Measurements from ENCODE around the gene MOAP1. TPM values are rescaled to one million over a fixed set of nuclear protein-coding genes. Genes with fewer than 3 reads are reported as not detected.
"Not testable (repeated sequence)": the region's sequence is repeated elsewhere in the genome, so short reads cannot be mapped to it uniquely, and the experiment has no call there.

The MOAP1 gene, protein sequence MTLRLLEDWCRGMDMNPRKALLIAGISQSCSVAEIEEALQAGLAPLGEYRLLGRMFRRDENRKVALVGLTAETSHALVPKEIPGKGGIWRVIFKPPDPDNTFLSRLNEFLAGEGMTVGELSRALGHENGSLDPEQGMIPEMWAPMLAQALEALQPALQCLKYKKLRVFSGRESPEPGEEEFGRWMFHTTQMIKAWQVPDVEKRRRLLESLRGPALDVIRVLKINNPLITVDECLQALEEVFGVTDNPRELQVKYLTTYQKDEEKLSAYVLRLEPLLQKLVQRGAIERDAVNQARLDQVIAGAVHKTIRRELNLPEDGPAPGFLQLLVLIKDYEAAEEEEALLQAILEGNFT
- total RNA-seq, result 10 to 100 TPM; 31.6 TPM

DNA sequence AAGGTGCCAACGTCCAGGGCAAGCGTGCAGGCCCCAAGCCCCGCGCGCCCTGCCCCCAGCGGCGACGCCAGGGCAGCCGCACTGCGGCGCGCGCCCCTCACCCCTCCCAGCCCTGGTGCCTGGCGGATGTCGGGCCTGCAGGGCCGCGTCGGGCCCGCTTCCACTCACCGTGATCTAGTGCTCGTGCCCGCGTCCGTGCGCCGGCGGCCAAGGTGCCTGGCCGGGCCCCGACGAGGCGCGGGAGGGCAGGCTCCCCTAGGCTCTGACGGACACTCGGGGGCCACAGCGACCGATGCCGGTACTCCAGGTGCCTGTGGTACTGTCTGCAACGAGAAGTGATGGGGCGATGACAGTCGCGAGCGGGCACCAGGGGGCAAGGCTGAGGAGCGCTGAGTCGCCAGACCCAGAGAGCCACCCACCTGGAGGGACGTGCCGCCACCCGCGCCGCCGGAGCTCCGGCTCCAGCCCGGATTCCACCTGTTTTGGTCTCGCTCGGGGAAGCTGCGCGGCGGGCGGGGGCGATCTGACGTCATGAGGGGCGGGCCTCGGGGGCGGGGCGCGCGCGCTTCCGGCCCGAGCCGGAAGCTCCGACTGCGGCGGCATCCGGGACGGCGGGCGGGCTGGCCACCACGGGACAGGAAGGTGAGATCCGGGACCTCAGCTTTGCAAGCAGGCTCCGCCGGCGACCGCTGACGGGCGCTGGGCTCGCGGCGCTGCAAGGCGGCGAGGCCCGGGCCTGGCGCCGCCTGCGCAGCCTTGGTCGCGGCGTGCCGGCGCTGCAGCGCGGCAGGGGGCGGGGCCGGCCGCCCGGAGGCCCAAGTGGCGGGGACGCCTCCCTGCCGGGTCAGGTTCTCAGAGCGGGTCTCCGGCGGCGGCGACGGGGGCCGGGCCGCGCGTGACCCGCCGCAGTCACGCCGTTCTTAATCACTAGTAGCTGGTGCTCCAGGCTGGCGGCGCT lies at the start of gene MOAP1, which contains the start of gene LYSET:
Gene MOAP1 (minus strand): TSS at position 507 of the 958 bp plus-strand sequence. CDS start 655 bp downstream, outside the sequence.
Gene LYSET (plus strand): TSS at position 927 of the 958 bp plus-strand sequence. CDS start 89 bp downstream, outside the sequence.
- peak; percentile 91 for DNase-seq
- ATAC-seq (ENCODE audit: low read depth), result peak; percentile 91
- no peaks in the 10 kb centered on the region for H3K9me3 Mint-ChIP-seq
- peak within 1 kb of the TSS; percentile 97 for H3K4me3 Mint-ChIP-seq
- no peaks in the 10 kb centered on the region for H3K27me3 Mint-ChIP-seq
- H3K4me1 Mint-ChIP-seq, result peaks cover 26% of the 10 kb centered on the region
- POLR2A ChIA-PET, result interaction anchor here (0.7 to 3.9 kb wide), 11 partner anchors 10 to 391 kb away, joined by 3 to 64 read pairs (median 5); partner anchors contain the start of genes GOLGA5, GON7 and UBR7
- peaks cover 13% of the 10 kb centered on the region for H3K36me3 Mint-ChIP-seq
- peak within 1 kb of the TSS; percentile 92 for H3K27ac Mint-ChIP-seq

DNA sequence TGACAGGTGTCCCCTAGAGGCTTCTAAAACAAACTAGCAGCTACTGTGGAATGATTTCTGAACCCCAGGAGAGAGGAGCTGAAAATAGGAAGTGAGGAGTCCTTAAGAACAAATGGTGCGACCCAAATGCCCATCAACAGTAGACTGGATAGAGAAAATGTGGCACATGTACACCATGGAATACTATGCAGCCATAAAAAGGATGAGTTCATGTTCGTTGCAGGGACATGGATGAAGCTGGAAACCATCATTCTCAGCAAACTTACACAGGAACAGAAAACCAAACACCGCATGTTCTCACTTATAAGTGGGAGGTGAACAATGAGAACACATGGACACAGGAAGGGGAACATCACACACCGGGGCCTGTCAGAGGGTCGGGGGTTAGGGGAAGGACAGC lies 48.4 kb upstream of the MOAP1 start:
- peaks cover 23% of the 10 kb centered on the region for H3K27me3 Mint-ChIP-seq
- ATAC-seq (ENCODE audit: low read depth), result not testable (repeated sequence)

DNA sequence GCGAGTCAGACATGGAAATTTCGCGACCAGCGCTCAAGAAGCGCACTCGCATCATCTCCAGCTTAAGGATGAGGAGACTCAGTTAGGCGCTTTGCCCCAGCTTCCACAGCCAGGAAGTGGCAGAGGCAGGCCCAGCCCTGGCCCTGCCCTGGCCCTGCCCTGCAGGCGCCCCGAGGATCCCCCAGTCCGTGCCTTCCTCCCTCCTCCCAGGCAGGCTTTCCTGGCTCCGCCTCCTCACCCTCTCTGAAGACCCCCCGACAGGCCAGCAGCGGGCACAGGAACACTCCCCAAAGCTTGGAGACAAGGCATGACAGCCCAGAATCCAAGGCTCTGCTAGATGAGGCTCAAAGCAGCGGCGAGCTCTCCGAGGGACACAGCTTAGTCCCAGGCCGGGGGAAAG lies 47.5 kb upstream of the MOAP1 start:
- Mint-ChIP-seq H3K4me1 (peaks cover 5% of the 10 kb centered on the region), H3K27me3 (peaks cover 23% of the 10 kb centered on the region), H3K36me3 (peaks cover 3% of the 10 kb centered on the region), H3K9me3 (no peaks in the 10 kb centered on the region), H3K27ac (no peak overlapping the region), H3K4me3 (peak overlapping the region; percentile 67)
- DNase-seq, result no peak
- POLR2A ChIA-PET, result no interaction called here
- no peak for ATAC-seq (ENCODE audit: low read depth)

More for the DNA sequence above, 48.4 kb upstream of the MOAP1 start:
- POLR2A ChIA-PET, result interaction anchor here (0.7 kb wide), 1 partner anchor 12 kb away, joined by 3 read pairs; no protein-coding TSS in a partner anchor
- not testable (repeated sequence) for H3K4me1 Mint-ChIP-seq, H3K27ac Mint-ChIP-seq, H3K9me3 Mint-ChIP-seq, DNase-seq, H3K4me3 Mint-ChIP-seq, H3K36me3 Mint-ChIP-seq

DNA sequence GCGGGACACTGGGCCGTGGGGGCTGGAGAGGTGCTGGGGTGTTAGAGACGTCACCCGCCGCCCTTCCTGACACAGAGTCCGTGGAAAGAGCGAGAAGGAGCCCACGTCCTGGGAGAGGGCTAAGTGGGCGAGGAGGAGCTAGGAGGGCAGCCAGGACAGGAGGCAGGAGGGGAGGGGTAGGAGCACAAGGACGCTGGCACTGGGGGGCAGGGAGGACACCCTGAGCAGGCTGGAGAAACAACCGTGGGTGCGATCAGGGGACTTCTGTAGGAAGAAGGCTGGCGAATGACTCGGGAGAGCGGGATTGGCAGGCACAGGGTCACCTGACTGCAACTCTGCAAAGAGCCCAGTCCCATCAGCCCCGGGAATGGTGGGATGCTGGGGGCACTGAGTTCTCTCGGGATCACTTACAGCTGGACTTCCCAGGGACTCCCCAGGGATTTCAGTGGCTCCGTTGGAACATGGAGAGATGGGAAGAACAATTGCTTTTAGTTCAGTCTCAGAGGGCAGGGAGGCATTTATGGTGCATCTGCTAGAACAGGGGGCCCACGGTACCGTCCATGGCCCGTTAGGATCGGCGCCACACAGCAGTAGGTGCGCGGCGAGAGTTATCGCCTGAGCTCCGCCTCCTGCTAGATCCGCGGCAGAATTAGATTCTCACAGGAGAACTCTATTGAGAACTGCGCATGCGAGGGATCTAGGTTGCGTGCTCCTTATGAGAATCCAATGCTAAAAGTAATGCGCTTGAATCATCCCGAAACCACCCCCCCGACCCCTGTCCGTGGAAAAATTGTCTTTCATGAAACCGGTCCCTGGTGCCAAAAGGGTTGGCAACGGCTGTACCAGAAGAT lies 46.7 kb upstream of the MOAP1 start:
- Mint-ChIP-seq H3K9me3 (no peaks in the 10 kb centered on the region), H3K36me3 (peaks cover 7% of the 10 kb centered on the region), H3K4me3 (peak overlapping the region; percentile 67), H3K4me1 (peaks cover 5% of the 10 kb centered on the region), H3K27me3 (peaks cover 23% of the 10 kb centered on the region), H3K27ac (no peak overlapping the region)
- POLR2A ChIA-PET, result interaction anchor here (1.6 kb wide), 1 partner anchor 100 kb away, joined by 3 read pairs; no protein-coding TSS in a partner anchor
- DNase-seq, result no peak
- ATAC-seq (ENCODE audit: low read depth), result peak; percentile 65

DNA sequence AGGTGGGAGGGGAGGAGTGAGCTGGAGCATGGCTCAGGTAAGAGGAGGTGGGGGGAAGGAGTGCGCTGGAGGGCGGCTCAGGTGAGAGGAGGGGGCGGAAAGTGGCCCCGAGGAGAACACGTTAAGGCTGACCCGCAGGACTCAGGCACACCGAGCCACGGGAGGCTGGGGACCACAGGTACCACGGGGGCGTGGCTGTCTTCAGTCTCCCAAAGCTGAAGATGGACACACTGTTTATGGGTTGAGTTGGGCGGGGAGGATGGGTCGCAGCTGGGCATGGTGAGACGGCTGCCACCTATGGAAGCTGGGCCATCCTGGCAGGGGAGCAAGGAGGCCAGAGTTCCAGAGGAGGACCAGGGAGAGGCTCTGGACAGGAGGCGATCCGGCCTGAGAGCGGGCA lies 45.8 kb upstream of the MOAP1 start:
- peaks cover 5% of the 10 kb centered on the region for H3K4me1 Mint-ChIP-seq
- no peak overlapping the region for H3K27ac Mint-ChIP-seq
- peaks cover 23% of the 10 kb centered on the region for H3K27me3 Mint-ChIP-seq
- ATAC-seq (ENCODE audit: low read depth) (no peak), DNase-seq (no peak)
- H3K36me3 Mint-ChIP-seq, result peaks cover 14% of the 10 kb centered on the region
- no peaks in the 10 kb centered on the region for H3K9me3 Mint-ChIP-seq
- POLR2A ChIA-PET, result interaction anchor here (1.6 kb wide), 1 partner anchor 101 kb away, joined by 3 read pairs; no protein-coding TSS in a partner anchor
- H3K4me3 Mint-ChIP-seq, result peak overlapping the region; percentile 67

DNA sequence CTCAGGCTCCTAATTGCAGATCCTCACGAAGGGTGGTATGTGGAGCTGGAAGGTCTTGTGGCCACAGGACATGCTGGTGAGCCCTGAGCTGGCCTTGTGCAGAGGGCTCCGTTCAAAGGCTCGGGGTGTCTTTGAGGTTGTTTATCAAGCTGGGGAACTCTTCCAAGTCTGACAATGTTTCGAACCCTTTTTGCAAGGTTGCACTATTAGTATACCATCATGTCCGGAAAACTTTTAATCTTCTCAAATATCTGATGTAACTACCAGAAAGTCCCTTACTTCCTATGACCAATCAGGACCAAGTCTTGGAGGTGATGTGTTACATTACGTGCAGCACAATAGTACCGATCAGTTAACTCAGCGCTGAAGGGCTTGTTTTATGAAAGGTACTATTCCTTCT lies 43.9 kb upstream of the MOAP1 start:
- Mint-ChIP-seq H3K4me3 (no peak overlapping the region), H3K27ac (no peak overlapping the region), H3K4me1 (peaks cover 5% of the 10 kb centered on the region), H3K36me3 (peaks cover 20% of the 10 kb centered on the region), H3K9me3 (no peaks in the 10 kb centered on the region), H3K27me3 (peaks cover 13% of the 10 kb centered on the region)
- DNase-seq, result no peak
- ATAC-seq (ENCODE audit: low read depth), result no peak
- POLR2A ChIA-PET, result no interaction called here

DNA sequence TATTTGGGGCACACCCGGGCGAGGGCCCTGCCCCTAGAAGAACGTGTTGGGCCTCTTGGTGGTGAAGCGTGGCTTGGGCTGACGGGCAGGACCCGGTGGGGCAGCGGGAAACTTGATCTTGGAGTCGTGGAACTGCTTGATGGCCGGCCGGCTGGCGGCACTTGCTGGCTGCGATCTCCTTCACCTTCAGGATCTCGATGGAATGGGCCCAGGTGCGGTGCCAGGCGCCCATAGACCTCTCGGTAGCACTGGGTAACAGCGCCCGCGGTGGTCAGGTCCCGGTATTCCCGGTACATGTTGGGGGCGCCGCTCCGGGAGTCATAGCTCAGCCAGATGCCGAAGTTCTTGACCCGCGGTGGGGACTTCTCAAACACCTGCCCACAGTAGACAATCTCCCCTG lies 38.9 kb upstream of the MOAP1 start:
- H3K36me3 Mint-ChIP-seq, result peaks cover 37% of the 10 kb centered on the region
- POLR2A ChIA-PET, result no interaction called here
- no peak overlapping the region for H3K4me3 Mint-ChIP-seq
- no peak overlapping the region for H3K27ac Mint-ChIP-seq
- peaks cover 8% of the 10 kb centered on the region for H3K4me1 Mint-ChIP-seq
- no peaks in the 10 kb centered on the region for H3K9me3 Mint-ChIP-seq
- no peak for ATAC-seq (ENCODE audit: low read depth)
- H3K27me3 Mint-ChIP-seq, result no peaks in the 10 kb centered on the region
- no peak for DNase-seq

DNA sequence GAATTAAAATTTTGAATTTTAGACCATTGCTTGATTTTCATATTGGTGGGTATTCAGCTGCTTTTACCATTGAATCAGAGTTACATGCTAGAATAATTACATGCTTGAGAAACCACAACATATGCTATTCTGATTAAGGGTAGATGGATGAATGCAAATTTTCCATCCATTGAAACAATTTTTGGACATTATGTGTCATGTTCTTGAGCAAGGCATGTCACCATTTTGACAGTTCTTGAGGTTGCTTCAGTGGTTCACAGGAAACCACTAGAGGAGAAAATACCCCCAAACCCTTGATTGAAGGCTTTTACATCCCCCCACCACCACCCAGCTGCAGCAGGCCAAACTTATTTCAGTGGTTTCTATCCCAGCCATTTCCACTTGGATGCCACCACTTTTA lies 35.8 kb upstream of the MOAP1 start:
- Mint-ChIP-seq H3K4me3 (no peak overlapping the region), H3K27me3 (no peaks in the 10 kb centered on the region), H3K9me3 (no peaks in the 10 kb centered on the region), H3K36me3 (peaks cover 35% of the 10 kb centered on the region), H3K4me1 (peaks cover 8% of the 10 kb centered on the region), H3K27ac (no peak overlapping the region)
- ATAC-seq (ENCODE audit: low read depth) (no peak), DNase-seq (no peak)
- POLR2A ChIA-PET, result interaction anchor here (1.9 kb wide), 1 partner anchor 14 kb away, joined by 5 read pairs; the partner anchor contains the start of genes GON7 and UBR7

DNA sequence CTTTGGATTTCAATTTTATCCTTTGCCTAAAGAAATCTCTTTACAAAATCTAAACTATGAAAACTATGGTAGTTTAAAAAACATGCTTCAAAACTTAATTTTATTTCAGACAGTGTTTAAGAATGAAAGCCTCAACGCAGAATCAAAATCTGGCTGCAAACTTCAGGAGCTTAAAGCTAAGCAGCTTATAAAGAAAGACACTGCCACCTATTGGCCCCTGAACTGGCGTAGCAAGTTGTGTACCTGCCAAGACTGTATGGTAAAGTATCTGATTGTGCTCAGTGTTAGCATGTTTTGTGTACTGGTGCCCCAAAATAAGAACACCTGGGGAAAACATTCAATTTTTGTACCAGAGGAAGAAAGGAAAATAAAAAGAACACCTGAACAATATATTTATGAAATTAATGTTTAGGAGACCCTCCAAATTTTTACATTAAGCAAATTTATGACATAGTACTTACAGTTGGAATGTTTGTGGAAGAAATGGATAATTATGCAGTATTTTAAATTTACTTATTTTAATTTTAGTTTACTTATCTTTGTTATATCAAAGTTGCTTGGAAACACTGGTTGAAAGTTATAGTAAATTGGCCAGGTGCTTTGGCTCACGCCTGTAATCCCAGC lies 34.5 kb upstream of the MOAP1 start:
- H3K4me1 Mint-ChIP-seq, result peaks cover 8% of the 10 kb centered on the region
- no peak overlapping the region for H3K27ac Mint-ChIP-seq
- peaks cover 33% of the 10 kb centered on the region for H3K36me3 Mint-ChIP-seq
- no peaks in the 10 kb centered on the region for H3K27me3 Mint-ChIP-seq
- no peak overlapping the region for H3K4me3 Mint-ChIP-seq
- no peak for DNase-seq
- POLR2A ChIA-PET, result interaction anchor here (0.7 kb wide), 2 partner anchors 112 to 169 kb away, joined by 3 read pairs; no protein-coding TSS in a partner anchor
- H3K9me3 Mint-ChIP-seq, result no peaks in the 10 kb centered on the region
- ATAC-seq (ENCODE audit: low read depth), result peak; percentile 82

DNA sequence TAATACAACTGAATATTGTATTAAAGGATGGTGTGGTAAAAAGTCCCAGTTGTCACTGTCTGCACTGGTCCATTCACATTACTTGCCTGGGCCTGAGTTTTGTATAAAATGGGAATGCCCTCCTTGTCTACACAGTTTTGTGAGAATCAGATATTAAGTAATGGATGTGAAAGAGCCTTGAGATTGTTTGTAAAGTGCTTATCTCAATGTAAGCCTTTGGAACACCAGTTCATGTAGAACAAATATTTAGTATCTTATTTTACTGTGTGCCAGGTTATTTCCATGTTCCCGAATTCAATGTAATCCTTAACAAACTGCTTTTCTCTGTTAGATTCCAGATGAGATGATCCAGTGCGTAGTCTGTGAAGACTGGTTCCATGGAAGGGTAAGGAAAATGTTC lies 29.9 kb upstream of the MOAP1 start:
- Mint-ChIP-seq H3K4me1 (peaks cover 8% of the 10 kb centered on the region), H3K27ac (no peak overlapping the region), H3K9me3 (no peaks in the 10 kb centered on the region), H3K27me3 (no peaks in the 10 kb centered on the region), H3K36me3 (peaks cover 27% of the 10 kb centered on the region), H3K4me3 (no peak overlapping the region)
- POLR2A ChIA-PET, result no interaction called here
- no peak for ATAC-seq (ENCODE audit: low read depth)
- no peak for DNase-seq

DNA sequence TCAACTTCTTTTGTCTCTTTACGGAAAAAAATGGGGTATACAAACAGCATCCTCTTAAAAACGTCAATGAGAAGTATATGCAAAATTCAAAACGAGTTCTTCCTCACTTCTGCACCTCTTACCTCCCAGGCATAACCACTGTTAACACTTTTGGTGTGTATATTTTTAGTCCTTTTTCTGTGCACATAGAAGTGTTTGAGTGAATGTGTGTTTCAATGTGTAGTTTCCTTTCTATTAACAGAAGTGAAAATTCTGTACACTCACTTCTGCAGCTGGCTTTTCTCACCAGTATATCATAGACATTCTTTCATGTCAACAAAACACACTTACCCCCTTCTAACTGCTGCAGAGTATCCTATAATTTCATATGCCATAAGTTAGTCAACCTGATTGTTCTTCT lies 27.7 kb upstream of the MOAP1 start:
- Mint-ChIP-seq H3K4me1 (peaks cover 19% of the 10 kb centered on the region), H3K36me3 (peaks cover 23% of the 10 kb centered on the region), H3K9me3 (no peaks in the 10 kb centered on the region), H3K27me3 (no peaks in the 10 kb centered on the region), H3K27ac (peak overlapping the region; percentile 18), H3K4me3 (no peak overlapping the region)
- POLR2A ChIA-PET, result no interaction called here
- ATAC-seq (ENCODE audit: low read depth) (no peak), DNase-seq (no peak)
